HEK293 (cell line): ENCODE results near the gene SLC1A1.

ENCODE experiments used
- CTCF ChIA-PET: fragments of 350-600 bp; formaldehyde crosslinking; extraction: SDS; loops from one replicate; lab custom pipeline; 2021; ENCODE audit warnings: antibody characterized with exemption; lab: Yijun Ruan, JAX
- POLR2A ChIA-PET: fragments of 300-600 bp; formaldehyde crosslinking; extraction: SDS; loops from one replicate; lab custom pipeline; 2020; ENCODE audit warnings: antibody characterized with exemption, inconsistent platforms; lab: Yijun Ruan, JAX
- H3K27ac ChIP-seq: fragments of 200-500 bp; sonication (Bioruptor generic); 2 replicates; pipeline ENCODE4 v1.5.1; 2014; ENCODE audit warnings: low read depth, low read length, control low read depth, inconsistent platforms; ENCODE audit errors: extremely low read depth
- H3K36me3 ChIP-seq, 2 experiments: fragments of 200-500 bp in 1 of 2; sonication (Bioruptor generic) in 1 of 2; 1 replicate in 1 of 2; 2 replicates in 1 of 2; pipeline ENCODE4 v1.5.1; 2014 to 2017; ENCODE audit warnings: inconsistent platforms in 2 of 2, low read length in 2 of 2; ENCODE audit not compliant: control insufficient read depth in 2 of 2, insufficient read depth in 1 of 2
- H3K4me1 ChIP-seq: fragments of 200-500 bp; sonication (Bioruptor generic); 2 replicates; pipeline ENCODE4 v1.5.1; 2014; ENCODE audit warnings: mild to moderate bottlenecking, low read length, inconsistent platforms; ENCODE audit not compliant: control insufficient read depth, insufficient read depth
- H3K4me3 ChIP-seq: 2 replicates; pipeline ENCODE4 v1.5.1; 2011; ENCODE audit warnings: low read depth, mild to moderate bottlenecking, control low read depth, low read length, moderate library complexity
- H3K9me3 ChIP-seq: fragments of 200-500 bp; sonication (Bioruptor generic); 2 replicates; pipeline ENCODE4 v1.5.1; 2014; ENCODE audit warnings: low read depth, low read length, inconsistent platforms; ENCODE audit not compliant: control insufficient read depth, insufficient read depth
- GFI1B ChIP-seq: fragments of 450-650 bp; formaldehyde crosslinking; IDR thresholded peaks from 2 replicates; pipeline ENCODE4 v1.5.1; 2016; ENCODE audit warnings: missing biosample characterization, missing genetic modification characterization
- HOXA7 ChIP-seq: sonication (generic); formaldehyde crosslinking; IDR thresholded peaks from 2 replicates; pipeline ENCODE4 v1.8.1; 2022; ENCODE audit warnings: missing genetic modification reagents, borderline replicate concordance
- RBAK ChIP-seq: fragments of 450-650 bp; formaldehyde crosslinking; IDR thresholded peaks from 2 replicates; pipeline ENCODE4 v1.5.1; 2016; ENCODE audit warnings: missing biosample characterization, missing genetic modification characterization
- SCRT2 ChIP-seq: fragments of 450-650 bp; formaldehyde crosslinking; IDR thresholded peaks from 2 replicates; pipeline ENCODE4 v1.5.1; 2016; ENCODE audit warnings: missing biosample characterization, missing genetic modification characterization
- SETDB1 ChIP-seq: IDR thresholded peaks from one replicate; pipeline ENCODE4 v1.6.1; 2017; ENCODE audit warnings: mild to moderate bottlenecking, low read length, moderate library complexity, mixed read lengths; ENCODE audit not compliant: insufficient read length
- TCF7L2 ChIP-seq: IDR thresholded peaks from 2 replicates; pipeline ENCODE4 v1.6.1; 2011; ENCODE audit warnings: low read depth, mild to moderate bottlenecking, inconsistent platforms, low read length, moderate library complexity, borderline replicate concordance
- ZIC2 ChIP-seq: fragments of 450-650 bp; formaldehyde crosslinking; IDR thresholded peaks from 2 replicates; pipeline ENCODE4 v1.5.1; 2016; ENCODE audit warnings: missing biosample characterization, missing genetic modification characterization
- ZNF121 ChIP-seq: fragments of 450-650 bp; formaldehyde crosslinking; IDR thresholded peaks from 2 replicates; pipeline ENCODE4 v1.5.1; 2016; ENCODE audit warnings: missing biosample characterization, missing genetic modification characterization
- ZNF140 ChIP-seq: fragments of 450-650 bp; formaldehyde crosslinking; IDR thresholded peaks from 2 replicates; pipeline ENCODE4 v1.5.1; 2016; ENCODE audit warnings: missing biosample characterization, missing genetic modification characterization
- ZNF157 ChIP-seq: fragments of 450-650 bp; formaldehyde crosslinking; IDR thresholded peaks from 2 replicates; pipeline ENCODE4 v1.5.1; 2016; ENCODE audit warnings: missing biosample characterization, missing genetic modification characterization
- ZNF324 ChIP-seq: fragments of 450-650 bp; formaldehyde crosslinking; IDR thresholded peaks from 2 replicates; pipeline ENCODE4 v1.5.1; 2016; ENCODE audit warnings: missing biosample characterization, missing genetic modification characterization
- ZNF350 ChIP-seq: fragments of 450-650 bp; formaldehyde crosslinking; IDR thresholded peaks from 2 replicates; pipeline ENCODE4 v1.5.0; 2017; ENCODE audit warnings: missing biosample characterization, mild to moderate bottlenecking, missing genetic modification characterization
- ZNF394 ChIP-seq: fragments of 450-650 bp; formaldehyde crosslinking; IDR thresholded peaks from 2 replicates; pipeline ENCODE4 v1.5.1; 2016; ENCODE audit warnings: missing biosample characterization, missing genetic modification characterization, mild to moderate bottlenecking, moderate library complexity, borderline replicate concordance
- ZNF501 ChIP-seq: fragments of 450-650 bp; formaldehyde crosslinking; IDR thresholded peaks from 2 replicates; pipeline ENCODE4 v1.5.1; 2016; ENCODE audit warnings: missing biosample characterization, missing genetic modification characterization
- ZNF530 ChIP-seq: fragments of 450-650 bp; formaldehyde crosslinking; IDR thresholded peaks from 2 replicates; pipeline ENCODE4 v1.5.1; 2016; ENCODE audit warnings: low read depth, missing biosample characterization, missing genetic modification characterization
- ZNF548 ChIP-seq: fragments of 450-650 bp; formaldehyde crosslinking; IDR thresholded peaks from 2 replicates; pipeline ENCODE4 v1.5.1; 2016; ENCODE audit warnings: missing biosample characterization, missing genetic modification characterization
- ZNF623 ChIP-seq: fragments of 450-650 bp; formaldehyde crosslinking; IDR thresholded peaks from 2 replicates; pipeline ENCODE4 v1.5.1; 2016; ENCODE audit warnings: missing biosample characterization, missing genetic modification characterization
- ZNF654 ChIP-seq: fragments of 450-650 bp; formaldehyde crosslinking; IDR thresholded peaks from 2 replicates; pipeline ENCODE4 v1.5.1; 2016; ENCODE audit warnings: low read depth, missing biosample characterization, missing genetic modification characterization
- ZNF658 ChIP-seq: fragments of 450-650 bp; formaldehyde crosslinking; IDR thresholded peaks from 2 replicates; pipeline ENCODE4; 2016; ENCODE audit warnings: missing biosample characterization, missing genetic modification characterization
- ZNF664 ChIP-seq: fragments of 450-650 bp; formaldehyde crosslinking; IDR thresholded peaks from 2 replicates; pipeline ENCODE4 v1.5.1; 2016; ENCODE audit warnings: missing biosample characterization, missing genetic modification characterization
- ZNF677 ChIP-seq: fragments of 450-650 bp; IDR thresholded peaks from 2 replicates; pipeline ENCODE4 v1.5.0; 2018; ENCODE audit warnings: missing biosample characterization, mild to moderate bottlenecking, missing genetic modification characterization, moderate library complexity
- ZNF701 ChIP-seq: fragments of 450-650 bp; formaldehyde crosslinking; IDR thresholded peaks from 2 replicates; pipeline ENCODE4 v1.5.1; 2016; ENCODE audit warnings: missing biosample characterization, missing genetic modification characterization
- ZNF776 ChIP-seq: fragments of 450-650 bp; formaldehyde crosslinking; IDR thresholded peaks from 2 replicates; pipeline ENCODE4 v1.5.0; 2017; ENCODE audit warnings: missing biosample characterization, missing genetic modification characterization, borderline replicate concordance
- ZNF791 ChIP-seq: fragments of 450-650 bp; formaldehyde crosslinking; IDR thresholded peaks from 2 replicates; pipeline ENCODE4 v1.5.1; 2016; ENCODE audit warnings: missing biosample characterization, missing genetic modification characterization
- ZSCAN30 ChIP-seq: fragments of 450-650 bp; IDR thresholded peaks from 2 replicates; pipeline ENCODE4 v1.5.1; 2018; ENCODE audit warnings: missing biosample characterization, mild to moderate bottlenecking, missing genetic modification characterization, moderate library complexity
- TF ChIP-seq, protein P1 (sequence below): fragments of 450-650 bp; formaldehyde crosslinking; IDR thresholded peaks from 2 replicates; pipeline ENCODE4 v1.5.1; 2017; ENCODE audit warnings: missing biosample characterization, missing genetic modification characterization
- TF ChIP-seq, protein P2 (sequence below): fragments of 450-650 bp; formaldehyde crosslinking; IDR thresholded peaks from 2 replicates; pipeline ENCODE4 v1.5.1; 2016; ENCODE audit warnings: missing biosample characterization, missing genetic modification characterization
- TF ChIP-seq, protein P3 (sequence below): fragments of 450-650 bp; formaldehyde crosslinking; IDR thresholded peaks from 2 replicates; pipeline ENCODE4 v1.5.1; 2016; ENCODE audit warnings: missing biosample characterization, missing genetic modification characterization, borderline replicate concordance
- TF ChIP-seq, protein P4 (sequence below): IDR thresholded peaks from 2 replicates; pipeline ENCODE4 v1.6.1; 2011; ENCODE audit warnings: mild to moderate bottlenecking, low read depth, low read length, borderline replicate concordance

Gene SLC1A1

DNA sequence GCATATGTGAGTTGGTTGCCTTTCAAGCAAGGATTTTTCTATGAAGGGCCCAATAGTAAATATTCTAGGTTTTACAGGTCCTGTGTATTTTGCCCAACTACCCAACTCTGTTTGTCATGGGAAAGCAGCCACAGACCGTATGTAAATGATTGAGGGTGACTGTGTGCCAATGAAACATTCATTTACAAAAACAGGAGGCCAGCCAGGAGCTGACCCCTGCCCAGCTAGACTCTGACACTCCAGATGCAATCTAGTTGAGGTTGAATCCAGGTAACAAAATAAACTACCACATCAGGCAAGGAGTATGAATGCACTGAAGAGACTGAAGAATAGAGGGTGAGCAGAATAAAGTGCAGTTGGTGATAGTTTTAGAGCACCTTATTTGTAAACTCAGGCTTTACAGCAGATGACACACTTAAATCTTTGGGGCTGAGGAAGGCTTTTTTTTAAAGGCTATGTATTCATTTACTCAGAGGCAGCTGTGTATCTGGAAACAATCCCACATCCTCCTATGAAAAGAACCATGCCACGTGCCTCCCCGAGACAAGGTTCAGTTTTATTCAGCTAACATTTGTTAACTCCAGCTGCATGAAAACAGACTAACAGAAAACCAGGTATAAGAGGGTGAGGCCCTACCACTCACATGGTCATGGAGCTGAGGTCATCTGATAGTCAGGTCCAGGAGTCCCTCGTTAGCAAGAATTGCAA, 60.7 kb downstream of the SLC1A1 start:
- Histone ChIP-seq H3K4me3 (no peak overlapping the region), H3K36me3 (no peaks in the 10 kb centered on the region), H3K9me3 (no peaks in the 10 kb centered on the region), H3K4me1 (peaks cover 16% of the 10 kb centered on the region), H3K27ac (no peak overlapping the region)
- ChIA-PET POLR2A (no interaction called here), CTCF (interaction anchor here (0.5 to 1.1 kb wide), 4 partner anchors 11 to 770 kb away, joined by 3 to 4 read pairs (median 3); no protein-coding TSS in a partner anchor)
- no peak for TF ChIP-seq ZSCAN30
- TF ChIP-seq ZNF121 (tag by site-specific recombination): no peak
- TF ChIP-seq ZNF677 (tag by site-specific recombination): no peak
- TF ChIP-seq ZNF776: no peak
- no peak for TF ChIP-seq ZNF140 (tag by site-specific recombination)
- TF ChIP-seq ZNF324 (tag by site-specific recombination): no peak
- TF ChIP-seq ZNF791 (tag by site-specific recombination): no peak
- TF ChIP-seq, protein P1, sequence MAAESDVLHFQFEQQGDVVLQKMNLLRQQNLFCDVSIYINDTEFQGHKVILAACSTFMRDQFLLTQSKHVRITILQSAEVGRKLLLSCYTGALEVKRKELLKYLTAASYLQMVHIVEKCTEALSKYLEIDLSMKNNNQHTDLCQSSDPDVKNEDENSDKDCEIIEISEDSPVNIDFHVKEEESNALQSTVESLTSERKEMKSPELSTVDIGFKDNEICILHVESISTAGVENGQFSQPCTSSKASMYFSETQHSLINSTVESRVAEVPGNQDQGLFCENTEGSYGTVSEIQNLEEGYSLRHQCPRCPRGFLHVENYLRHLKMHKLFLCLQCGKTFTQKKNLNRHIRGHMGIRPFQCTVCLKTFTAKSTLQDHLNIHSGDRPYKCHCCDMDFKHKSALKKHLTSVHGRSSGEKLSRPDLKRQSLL: no peak
- no peak for TF ChIP-seq SETDB1
- TF ChIP-seq, protein P2, sequence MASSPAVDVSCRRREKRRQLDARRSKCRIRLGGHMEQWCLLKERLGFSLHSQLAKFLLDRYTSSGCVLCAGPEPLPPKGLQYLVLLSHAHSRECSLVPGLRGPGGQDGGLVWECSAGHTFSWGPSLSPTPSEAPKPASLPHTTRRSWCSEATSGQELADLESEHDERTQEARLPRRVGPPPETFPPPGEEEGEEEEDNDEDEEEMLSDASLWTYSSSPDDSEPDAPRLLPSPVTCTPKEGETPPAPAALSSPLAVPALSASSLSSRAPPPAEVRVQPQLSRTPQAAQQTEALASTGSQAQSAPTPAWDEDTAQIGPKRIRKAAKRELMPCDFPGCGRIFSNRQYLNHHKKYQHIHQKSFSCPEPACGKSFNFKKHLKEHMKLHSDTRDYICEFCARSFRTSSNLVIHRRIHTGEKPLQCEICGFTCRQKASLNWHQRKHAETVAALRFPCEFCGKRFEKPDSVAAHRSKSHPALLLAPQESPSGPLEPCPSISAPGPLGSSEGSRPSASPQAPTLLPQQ: no peak
- TF ChIP-seq RBAK: no peak
- TF ChIP-seq ZNF658: no peak
- no peak for TF ChIP-seq ZNF701 (tag by site-specific recombination)
- no peak for TF ChIP-seq ZNF394 (tag by site-specific recombination)
- TF ChIP-seq, protein P3, sequence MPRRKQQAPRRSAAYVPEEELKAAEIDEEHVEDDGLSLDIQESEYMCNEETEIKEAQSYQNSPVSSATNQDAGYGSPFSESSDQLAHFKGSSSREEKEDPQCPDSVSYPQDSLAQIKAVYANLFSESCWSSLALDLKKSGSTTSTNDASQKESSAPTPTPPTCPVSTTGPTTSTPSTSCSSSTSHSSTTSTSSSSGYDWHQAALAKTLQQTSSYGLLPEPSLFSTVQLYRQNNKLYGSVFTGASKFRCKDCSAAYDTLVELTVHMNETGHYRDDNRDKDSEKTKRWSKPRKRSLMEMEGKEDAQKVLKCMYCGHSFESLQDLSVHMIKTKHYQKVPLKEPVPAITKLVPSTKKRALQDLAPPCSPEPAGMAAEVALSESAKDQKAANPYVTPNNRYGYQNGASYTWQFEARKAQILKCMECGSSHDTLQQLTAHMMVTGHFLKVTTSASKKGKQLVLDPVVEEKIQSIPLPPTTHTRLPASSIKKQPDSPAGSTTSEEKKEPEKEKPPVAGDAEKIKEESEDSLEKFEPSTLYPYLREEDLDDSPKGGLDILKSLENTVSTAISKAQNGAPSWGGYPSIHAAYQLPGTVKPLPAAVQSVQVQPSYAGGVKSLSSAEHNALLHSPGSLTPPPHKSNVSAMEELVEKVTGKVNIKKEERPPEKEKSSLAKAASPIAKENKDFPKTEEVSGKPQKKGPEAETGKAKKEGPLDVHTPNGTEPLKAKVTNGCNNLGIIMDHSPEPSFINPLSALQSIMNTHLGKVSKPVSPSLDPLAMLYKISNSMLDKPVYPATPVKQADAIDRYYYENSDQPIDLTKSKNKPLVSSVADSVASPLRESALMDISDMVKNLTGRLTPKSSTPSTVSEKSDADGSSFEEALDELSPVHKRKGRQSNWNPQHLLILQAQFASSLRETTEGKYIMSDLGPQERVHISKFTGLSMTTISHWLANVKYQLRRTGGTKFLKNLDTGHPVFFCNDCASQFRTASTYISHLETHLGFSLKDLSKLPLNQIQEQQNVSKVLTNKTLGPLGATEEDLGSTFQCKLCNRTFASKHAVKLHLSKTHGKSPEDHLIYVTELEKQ: no peak

DNA sequence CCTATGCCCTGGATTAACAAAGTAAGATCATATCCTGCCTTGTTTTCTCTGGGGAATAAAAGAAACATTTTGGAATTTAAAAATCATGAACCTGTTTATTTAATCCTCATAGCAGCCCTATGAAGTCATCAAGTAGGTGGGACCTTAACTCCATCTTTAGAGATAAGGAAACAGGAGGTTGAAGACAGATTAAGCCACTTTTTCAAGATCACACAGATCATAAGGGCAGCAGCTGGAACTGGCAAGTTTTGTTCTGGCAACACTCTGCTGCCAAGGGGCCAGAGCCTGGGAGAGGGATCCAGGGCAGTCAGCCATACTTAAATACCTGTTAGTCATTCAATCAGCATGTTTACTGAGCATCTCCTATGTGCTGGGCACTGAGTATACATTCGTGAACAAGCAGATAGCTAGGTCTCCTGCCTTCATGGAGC, 63.7 kb downstream of the SLC1A1 start:
- ChIA-PET CTCF (interaction anchor here (0.7 to 1.8 kb wide), 2 partner anchors 51 to 712 kb away, joined by 3 to 5 read pairs; no protein-coding TSS in a partner anchor), POLR2A (no interaction called here)

More for the DNA sequence above, 63.7 kb downstream of the SLC1A1 start:
- no peak overlapping the region; the same call in 1 of the 2 replicates for H3K27ac ChIP-seq
- no peaks in the 10 kb centered on the region for H3K36me3 ChIP-seq
- TF ChIP-seq ZNF501 (no peak), ZNF654 (tag by site-specific recombination) (no peak), ZNF623 (tag by site-specific recombination) (no peak), ZNF157 (tag by site-specific recombination) (no peak), ZNF530 (tag by site-specific recombination) (no peak), GFI1B (tag by site-specific recombination) (0 out of 2 replicates have a peak, but pooled peaks have one; percentile 49), ZIC2 (no peak), ZNF350 (tag by site-specific recombination) (no peak), ZNF664 (peak; percentile 75), HOXA7 (CRISPR knock-in tag) (no peak), SCRT2 (tag by site-specific recombination) (no peak), ZNF548 (no peak), TCF7L2 (no peak)
- TF ChIP-seq, protein P4, sequence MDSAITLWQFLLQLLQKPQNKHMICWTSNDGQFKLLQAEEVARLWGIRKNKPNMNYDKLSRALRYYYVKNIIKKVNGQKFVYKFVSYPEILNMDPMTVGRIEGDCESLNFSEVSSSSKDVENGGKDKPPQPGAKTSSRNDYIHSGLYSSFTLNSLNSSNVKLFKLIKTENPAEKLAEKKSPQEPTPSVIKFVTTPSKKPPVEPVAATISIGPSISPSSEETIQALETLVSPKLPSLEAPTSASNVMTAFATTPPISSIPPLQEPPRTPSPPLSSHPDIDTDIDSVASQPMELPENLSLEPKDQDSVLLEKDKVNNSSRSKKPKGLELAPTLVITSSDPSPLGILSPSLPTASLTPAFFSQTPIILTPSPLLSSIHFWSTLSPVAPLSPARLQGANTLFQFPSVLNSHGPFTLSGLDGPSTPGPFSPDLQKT: no peak
- peaks cover 14% of the 10 kb centered on the region for H3K4me1 ChIP-seq
- H3K4me3 ChIP-seq: no peak overlapping the region
- H3K9me3 ChIP-seq: no peaks in the 10 kb centered on the region
